ENCODE results near the gene FXYD4.

- TF ChIP-seq, protein P1, sequence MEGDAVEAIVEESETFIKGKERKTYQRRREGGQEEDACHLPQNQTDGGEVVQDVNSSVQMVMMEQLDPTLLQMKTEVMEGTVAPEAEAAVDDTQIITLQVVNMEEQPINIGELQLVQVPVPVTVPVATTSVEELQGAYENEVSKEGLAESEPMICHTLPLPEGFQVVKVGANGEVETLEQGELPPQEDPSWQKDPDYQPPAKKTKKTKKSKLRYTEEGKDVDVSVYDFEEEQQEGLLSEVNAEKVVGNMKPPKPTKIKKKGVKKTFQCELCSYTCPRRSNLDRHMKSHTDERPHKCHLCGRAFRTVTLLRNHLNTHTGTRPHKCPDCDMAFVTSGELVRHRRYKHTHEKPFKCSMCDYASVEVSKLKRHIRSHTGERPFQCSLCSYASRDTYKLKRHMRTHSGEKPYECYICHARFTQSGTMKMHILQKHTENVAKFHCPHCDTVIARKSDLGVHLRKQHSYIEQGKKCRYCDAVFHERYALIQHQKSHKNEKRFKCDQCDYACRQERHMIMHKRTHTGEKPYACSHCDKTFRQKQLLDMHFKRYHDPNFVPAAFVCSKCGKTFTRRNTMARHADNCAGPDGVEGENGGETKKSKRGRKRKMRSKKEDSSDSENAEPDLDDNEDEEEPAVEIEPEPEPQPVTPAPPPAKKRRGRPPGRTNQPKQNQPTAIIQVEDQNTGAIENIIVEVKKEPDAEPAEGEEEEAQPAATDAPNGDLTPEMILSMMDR (conservative IDR thresholded peaks at IDR 0.05; ENCODE audit: low read length), result no peak
- TF ChIP-seq EZH2phosphoT487 (IDR thresholded peaks at IDR 0.05; ENCODE audit: borderline replicate concordance, low read depth, low read length), result no peak
These were observed 46.7 kb downstream of the FXYD4 start for GRCh38 chr10:43417950-43418768.

All from OCI-LY7 (cell line).